Adrenal gland (tissue), 5 donors: ENCODE results near the gene TGFBRAP1.

Experiments
- CTCF ChIP-seq, 6 experiments: fragments of 450-650 bp in 4 of 6; fragments of 200-600 bp in 2 of 6; sonication (generic) in 1 of 6; IDR thresholded peaks; 1 replicate in 5 of 6; 2 replicates in 1 of 6; pipeline versions ENCODE4 v1.5.1 to v1.8.0; 2016 to 2021; ENCODE audit warnings: antibody characterized with exemption in 6 of 6, mild to moderate bottlenecking in 2 of 6, moderate library complexity in 1 of 6
- POLR2A ChIP-seq, 2 donors: fragments of 450-650 bp; IDR thresholded peaks; one replicate each; pipeline ENCODE4 v1.6.1; 2017; ENCODE audit warnings: antibody characterized with exemption in 2 of 2, mild to moderate bottlenecking in 2 of 2, moderate library complexity in 1 of 2
- donor health status: DM: no; HTN: no; CAD: no.

GRCh38 chr2:105327690-105328089 lies 1.8 kb downstream of the TGFBRAP1 start:
- TF ChIP-seq POLR2A (IDR thresholded peaks at IDR 0.05) (no peak), CTCF (IDR thresholded peaks at IDR 0.05) (no peak)
